ENCODE data around the gene TNRC6B. TPM values are rescaled to one million over a fixed set of nuclear protein-coding genes. Genes with fewer than 3 reads are reported as not detected.

TNRC6B gene
- total RNA-seq, 1 experiment from 2014 or later, result 62.7 TPM

DNA sequence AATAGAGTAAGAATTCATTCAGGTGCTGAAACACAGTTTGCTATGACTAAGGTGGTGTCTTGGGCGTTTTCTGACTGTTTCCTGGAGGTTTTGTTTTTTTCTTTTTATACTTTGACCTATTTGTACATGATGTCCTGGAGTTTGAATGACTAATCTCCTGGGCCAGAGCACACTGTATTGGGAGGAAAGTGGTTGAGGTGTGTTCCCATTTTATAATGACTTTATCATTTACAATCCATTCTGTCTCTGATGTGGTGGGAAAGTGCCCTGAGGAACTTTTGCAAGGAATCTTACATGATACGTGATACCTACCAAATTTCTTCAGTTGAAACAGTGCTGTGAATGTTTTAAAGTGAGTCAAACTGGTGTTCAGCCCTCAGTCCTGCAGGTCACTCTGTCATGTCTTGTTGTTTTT is 80.8 kb downstream of the TNRC6B start:
- TF ChIP-seq, protein P1, sequence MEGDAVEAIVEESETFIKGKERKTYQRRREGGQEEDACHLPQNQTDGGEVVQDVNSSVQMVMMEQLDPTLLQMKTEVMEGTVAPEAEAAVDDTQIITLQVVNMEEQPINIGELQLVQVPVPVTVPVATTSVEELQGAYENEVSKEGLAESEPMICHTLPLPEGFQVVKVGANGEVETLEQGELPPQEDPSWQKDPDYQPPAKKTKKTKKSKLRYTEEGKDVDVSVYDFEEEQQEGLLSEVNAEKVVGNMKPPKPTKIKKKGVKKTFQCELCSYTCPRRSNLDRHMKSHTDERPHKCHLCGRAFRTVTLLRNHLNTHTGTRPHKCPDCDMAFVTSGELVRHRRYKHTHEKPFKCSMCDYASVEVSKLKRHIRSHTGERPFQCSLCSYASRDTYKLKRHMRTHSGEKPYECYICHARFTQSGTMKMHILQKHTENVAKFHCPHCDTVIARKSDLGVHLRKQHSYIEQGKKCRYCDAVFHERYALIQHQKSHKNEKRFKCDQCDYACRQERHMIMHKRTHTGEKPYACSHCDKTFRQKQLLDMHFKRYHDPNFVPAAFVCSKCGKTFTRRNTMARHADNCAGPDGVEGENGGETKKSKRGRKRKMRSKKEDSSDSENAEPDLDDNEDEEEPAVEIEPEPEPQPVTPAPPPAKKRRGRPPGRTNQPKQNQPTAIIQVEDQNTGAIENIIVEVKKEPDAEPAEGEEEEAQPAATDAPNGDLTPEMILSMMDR (conservative IDR thresholded peaks at IDR 0.05), result no peak
- TF ChIP-seq EZH2 (IDR thresholded peaks at IDR 0.05; ENCODE audit: low read depth), result no peak
- H3F3A ChIP-seq (ENCODE audit: insufficient read depth, low read depth), result peaks cover 42% of the 10 kb centered on the region
- H3K4me3 ChIP-seq, result no peak overlapping the region
- peaks cover 3% of the 10 kb centered on the region; the same call in 1 of the 2 replicates for H3K9me2 ChIP-seq (ENCODE audit: insufficient read depth)
- intact Hi-C loops (cut with micrococcal nuclease; ENCODE audit: unreplicated experiment), result loop anchor here (5.0 kb wide), 1 partner anchor 81 kb away; the partner anchor contains the start of gene TNRC6B
- BruUV-seq (replicated peaks), result no TSS peak
- peak overlapping the region; percentile 91 for H3K27ac ChIP-seq
- no peak overlapping the region for H2AFZ ChIP-seq
- CTCF ChIA-PET, result no interaction called here
- peak overlapping the region; percentile 62 for H3K4me2 ChIP-seq
- POLR2A ChIA-PET (ENCODE audit: unreplicated experiment), result interaction anchor here (0.7 to 1.0 kb wide), 2 partner anchors 77 to 81 kb away, joined by 5 read pairs; partner anchors contain the start of gene TNRC6B
- H3K4me1 ChIP-seq (replicated peaks; ENCODE audit: insufficient read depth), result peaks cover 38% of the 10 kb centered on the region
- H4K20me1 ChIP-seq (ENCODE audit: insufficient read depth), result peaks cover 3% of the 10 kb centered on the region
- H3K79me2 ChIP-seq (ENCODE audit: low read depth), result peaks cover 28% of the 10 kb centered on the region
- DNase-seq, result peak; percentile 50 to 99
- 0 out of 2 replicates have a peak, but pooled peaks cover 5% of the 10 kb centered on the region for H3K36me3 ChIP-seq (ENCODE audit: low read depth)
- no peaks in the 10 kb centered on the region for H3K9me3 ChIP-seq (ENCODE audit: insufficient read depth, low read depth)
- no peaks in the 10 kb centered on the region for H3K27me3 ChIP-seq (ENCODE audit: insufficient read depth, low read depth)

DNA sequence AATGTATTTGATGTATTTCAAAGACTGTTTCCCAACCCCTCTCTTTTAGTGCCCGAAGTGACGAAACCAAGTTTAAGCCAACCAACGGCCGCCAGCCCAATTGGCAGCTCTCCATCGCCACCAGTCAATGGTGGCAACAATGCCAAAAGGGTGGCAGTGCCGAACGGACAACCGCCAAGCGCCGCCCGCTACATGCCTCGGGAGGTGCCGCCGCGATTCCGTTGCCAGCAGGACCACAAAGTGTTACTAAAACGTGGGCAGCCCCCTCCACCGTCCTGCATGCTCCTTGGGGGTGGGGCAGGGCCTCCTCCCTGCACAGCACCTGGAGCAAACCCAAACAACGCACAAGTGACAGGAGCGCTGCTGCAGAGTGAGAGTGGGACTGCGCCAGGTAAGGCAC is 84.1 kb downstream of the TNRC6B start:
- no peak overlapping the region for H3K4me2 ChIP-seq
- H3K36me3 ChIP-seq (ENCODE audit: low read depth), result peaks cover 18% of the 10 kb centered on the region; the same call in 1 of the 2 replicates
- no TSS peak for BruUV-seq (replicated peaks)
- no peak overlapping the region for H3K27ac ChIP-seq
- H3K9me3 ChIP-seq (ENCODE audit: insufficient read depth, low read depth), result no peaks in the 10 kb centered on the region
- ChIA-PET CTCF (no interaction called here), POLR2A (ENCODE audit: unreplicated experiment) (no interaction called here)
- peaks cover 3% of the 10 kb centered on the region for H4K20me1 ChIP-seq (ENCODE audit: insufficient read depth)
- TF ChIP-seq, protein P1 (conservative IDR thresholded peaks at IDR 0.05), result no peak
- TF ChIP-seq EZH2 (IDR thresholded peaks at IDR 0.05; ENCODE audit: low read depth), result no peak
- H3K4me1 ChIP-seq (replicated peaks; ENCODE audit: insufficient read depth), result peaks cover 35% of the 10 kb centered on the region
- no peak overlapping the region for H2AFZ ChIP-seq
- intact Hi-C loops (cut with micrococcal nuclease; ENCODE audit: unreplicated experiment), result no loop called here
- no peaks in the 10 kb centered on the region for H3K9me2 ChIP-seq (ENCODE audit: insufficient read depth)
- no peak for DNase-seq
- H3K4me3 ChIP-seq, result no peak overlapping the region
- peaks cover 36% of the 10 kb centered on the region for H3F3A ChIP-seq (ENCODE audit: insufficient read depth, low read depth)
- H3K79me2 ChIP-seq (ENCODE audit: low read depth), result peaks cover 18% of the 10 kb centered on the region
- no peaks in the 10 kb centered on the region for H3K27me3 ChIP-seq (ENCODE audit: insufficient read depth, low read depth)

DNA sequence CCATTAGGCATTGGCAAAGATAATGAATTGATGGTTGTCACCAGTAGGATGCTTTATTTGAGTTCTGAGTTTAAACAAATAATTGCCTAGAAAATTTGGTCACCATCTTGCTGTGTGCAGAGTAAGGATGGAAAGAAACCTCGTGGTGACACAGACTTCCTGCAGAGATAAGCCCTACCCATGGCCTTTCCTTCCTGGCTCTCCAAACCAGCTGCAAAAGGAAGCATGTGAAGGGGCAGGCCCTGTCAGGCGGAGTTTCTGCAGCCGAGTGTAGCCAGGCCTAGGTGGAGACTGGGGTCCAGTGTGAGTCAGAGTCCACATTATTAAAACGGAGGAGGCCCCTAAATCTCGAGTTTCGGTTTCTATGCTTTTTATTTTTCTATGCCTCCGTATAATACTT is 85.5 kb downstream of the TNRC6B start:
- no peak for DNase-seq
- H3K9me2 ChIP-seq (ENCODE audit: insufficient read depth), result no peaks in the 10 kb centered on the region
- ChIA-PET CTCF (no interaction called here), POLR2A (ENCODE audit: unreplicated experiment) (interaction anchor here (0.6 kb wide), 1 partner anchor 161 kb away, joined by 5 read pairs; no protein-coding TSS in a partner anchor)
- peaks cover 21% of the 10 kb centered on the region for H3K4me1 ChIP-seq (replicated peaks; ENCODE audit: insufficient read depth)
- H3F3A ChIP-seq (ENCODE audit: insufficient read depth, low read depth), result peaks cover 22% of the 10 kb centered on the region
- H3K27me3 ChIP-seq (ENCODE audit: insufficient read depth, low read depth), result no peaks in the 10 kb centered on the region
- H3K4me3 ChIP-seq, result no peak overlapping the region
- no TSS peak for BruUV-seq (replicated peaks)
- TF ChIP-seq, protein P1 (conservative IDR thresholded peaks at IDR 0.05), result no peak
- H3K79me2 ChIP-seq (ENCODE audit: low read depth), result peaks cover 18% of the 10 kb centered on the region
- intact Hi-C loops (cut with micrococcal nuclease; ENCODE audit: unreplicated experiment), result no loop called here
- H4K20me1 ChIP-seq (ENCODE audit: insufficient read depth), result peaks cover 1% of the 10 kb centered on the region
- no peak overlapping the region for H3K4me2 ChIP-seq
- H3K36me3 ChIP-seq (ENCODE audit: low read depth), result peaks cover 21% of the 10 kb centered on the region; the same call in 1 of the 2 replicates
- no peak overlapping the region for H3K27ac ChIP-seq
- no peaks in the 10 kb centered on the region for H3K9me3 ChIP-seq (ENCODE audit: insufficient read depth, low read depth)
- no peak overlapping the region for H2AFZ ChIP-seq

Data from PC-9 (cell line).